ENCODE data around the gene PRDM8.

PRDM8 gene

GRCh38 chr4:80204433-80205011, 7.2 kb downstream of the PRDM8 start:
- ChIA-PET CTCF (no interaction called here), POLR2A (ENCODE audit: low non-redundant PET) (no interaction called here)
- no peak for TF ChIP-seq CTCF (conservative IDR thresholded peaks at IDR 0.05; ENCODE audit: low read depth)
- DNase-seq (ENCODE audit: low spot score), result no peak
- no peak overlapping the region for H3K27ac ChIP-seq

- H3K27ac ChIP-seq, result no peak overlapping the region
- DNase-seq (ENCODE audit: low spot score), result no peak
- TF ChIP-seq CTCF (conservative IDR thresholded peaks at IDR 0.05; ENCODE audit: low read depth), result no peak
- ChIA-PET POLR2A (ENCODE audit: low non-redundant PET) (no interaction called here), CTCF (interaction anchor here (0.5 to 0.6 kb wide), 2 partner anchors 133 to 164 kb away, joined by 3 read pairs; partner anchors contain the start of gene ANTXR2)
Observed at GRCh38 chr4:80206111-80206510, 8.8 kb downstream of the PRDM8 start.

- no peak for TF ChIP-seq CTCF (conservative IDR thresholded peaks at IDR 0.05; ENCODE audit: low read depth)
- H3K27ac ChIP-seq, result no peak overlapping the region
- ChIA-PET CTCF (no interaction called here), POLR2A (ENCODE audit: low non-redundant PET) (no interaction called here)
- no peak for DNase-seq (ENCODE audit: low spot score)
Observed at GRCh38 chr4:80206521-80207171, 9.3 kb downstream of the PRDM8 start.

- ChIA-PET CTCF (no interaction called here), POLR2A (ENCODE audit: low non-redundant PET) (no interaction called here)
- no peak overlapping the region for H3K27ac ChIP-seq
- TF ChIP-seq CTCF (conservative IDR thresholded peaks at IDR 0.05; ENCODE audit: low read depth), result no peak
- DNase-seq (ENCODE audit: low spot score), result no peak
Observed at GRCh38 chr4:80207172-80207583, 9.9 kb downstream of the PRDM8 start.

- POLR2A ChIA-PET (ENCODE audit: low non-redundant PET), result no interaction called here
- CTCF ChIA-PET, result no interaction called here
- TF ChIP-seq CTCF (conservative IDR thresholded peaks at IDR 0.05; ENCODE audit: low read depth), result no peak
- DNase-seq (ENCODE audit: low spot score), result no peak
- H3K27ac ChIP-seq, result no peak overlapping the region
Observed at GRCh38 chr4:80207664-80208063, 10.4 kb downstream of the PRDM8 start.

GRCh38 chr4:80208610-80209339, 11.5 kb downstream of the PRDM8 start:
- no peak overlapping the region for H3K27ac ChIP-seq
- no peak for TF ChIP-seq CTCF (conservative IDR thresholded peaks at IDR 0.05; ENCODE audit: low read depth)
- DNase-seq (ENCODE audit: low spot score), result no peak
- CTCF ChIA-PET, result no interaction called here
- POLR2A ChIA-PET (ENCODE audit: low non-redundant PET), result no interaction called here

Measured in RWPE1 (cell line).